NB4 (cell line): ENCODE measurements around the gene TEKTIP1.

Experiments
- DNase-seq: peaks from one replicate; pipeline ENCODE4 v3.0.0; 2010; ENCODE audit warnings: low read depth
- H3K4me3 ChIP-seq: one replicate; pipeline ENCODE4 v1.5.1; 2011; ENCODE audit warnings: mild to moderate bottlenecking, low read depth, low read length, moderate library complexity
- MYC ChIP-seq: IDR thresholded peaks from 2 replicates; pipeline ENCODE4 v1.6.1; 2011; ENCODE audit warnings: low read depth, low read length
- POLR2A ChIP-seq: IDR thresholded peaks from 2 replicates; pipeline ENCODE4 v1.6.1; 2011; ENCODE audit warnings: mild to moderate bottlenecking; ENCODE audit not compliant: insufficient read length; ENCODE audit errors: extremely low read depth
- TF ChIP-seq, protein P1 (sequence below): IDR thresholded peaks from 2 replicates; pipeline ENCODE4 v1.6.1; 2011; ENCODE audit warnings: low read depth, low read length
- TF ChIP-seq, protein P2 (sequence below): IDR thresholded peaks from one replicate; pipeline ENCODE4 v1.5.1; 2012; ENCODE audit warnings: low read depth, low read length

The TEKTIP1 gene

DNA sequence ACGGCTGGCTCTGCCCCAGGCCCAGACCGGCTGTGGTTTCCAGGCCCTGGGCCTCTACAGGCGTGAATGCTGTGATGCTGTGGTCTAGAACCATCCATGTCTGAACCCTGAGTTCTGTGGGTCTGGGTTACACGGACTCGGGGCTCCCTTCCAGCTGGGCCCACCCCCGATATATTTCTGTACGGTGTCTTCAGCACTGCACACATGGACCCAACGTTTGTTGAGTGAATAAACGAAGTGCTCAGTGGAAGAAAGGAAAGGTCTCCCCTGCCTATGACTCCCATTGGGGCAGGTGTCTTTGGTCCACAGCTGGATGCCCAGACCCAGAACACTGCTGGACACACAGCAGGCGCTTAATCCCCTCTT lies 6.7 kb downstream of the TEKTIP1 start:
- no peak for TF ChIP-seq MYC
- TF ChIP-seq POLR2A = peak; percentile 16
- DNase-seq = no peak
- H3K4me3 ChIP-seq = no peak overlapping the region

DNA sequence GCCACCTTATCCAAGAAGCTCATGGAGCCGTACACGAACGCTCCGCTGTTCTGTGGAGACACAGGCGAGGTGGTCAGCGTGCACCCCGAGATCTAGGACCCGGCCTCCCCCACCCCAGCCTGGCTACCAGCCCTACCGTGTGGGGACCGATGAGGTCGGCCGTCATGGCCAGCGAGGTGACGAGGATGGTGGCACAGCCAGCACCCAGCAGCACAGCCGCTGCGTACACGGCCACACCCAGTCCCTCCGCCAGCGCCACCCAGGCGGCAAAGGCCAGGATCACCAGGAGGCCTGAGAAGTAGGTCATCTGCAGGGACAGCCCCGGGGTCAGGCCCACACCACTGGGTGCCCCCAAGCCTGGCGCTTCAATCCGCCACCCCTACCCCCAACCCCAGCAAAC lies 7.1 kb downstream of the TEKTIP1 start:
- TF ChIP-seq, protein P1, sequence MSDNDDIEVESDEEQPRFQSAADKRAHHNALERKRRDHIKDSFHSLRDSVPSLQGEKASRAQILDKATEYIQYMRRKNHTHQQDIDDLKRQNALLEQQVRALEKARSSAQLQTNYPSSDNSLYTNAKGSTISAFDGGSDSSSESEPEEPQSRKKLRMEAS = no peak
- TF ChIP-seq POLR2A = no peak
- TF ChIP-seq, protein P2, sequence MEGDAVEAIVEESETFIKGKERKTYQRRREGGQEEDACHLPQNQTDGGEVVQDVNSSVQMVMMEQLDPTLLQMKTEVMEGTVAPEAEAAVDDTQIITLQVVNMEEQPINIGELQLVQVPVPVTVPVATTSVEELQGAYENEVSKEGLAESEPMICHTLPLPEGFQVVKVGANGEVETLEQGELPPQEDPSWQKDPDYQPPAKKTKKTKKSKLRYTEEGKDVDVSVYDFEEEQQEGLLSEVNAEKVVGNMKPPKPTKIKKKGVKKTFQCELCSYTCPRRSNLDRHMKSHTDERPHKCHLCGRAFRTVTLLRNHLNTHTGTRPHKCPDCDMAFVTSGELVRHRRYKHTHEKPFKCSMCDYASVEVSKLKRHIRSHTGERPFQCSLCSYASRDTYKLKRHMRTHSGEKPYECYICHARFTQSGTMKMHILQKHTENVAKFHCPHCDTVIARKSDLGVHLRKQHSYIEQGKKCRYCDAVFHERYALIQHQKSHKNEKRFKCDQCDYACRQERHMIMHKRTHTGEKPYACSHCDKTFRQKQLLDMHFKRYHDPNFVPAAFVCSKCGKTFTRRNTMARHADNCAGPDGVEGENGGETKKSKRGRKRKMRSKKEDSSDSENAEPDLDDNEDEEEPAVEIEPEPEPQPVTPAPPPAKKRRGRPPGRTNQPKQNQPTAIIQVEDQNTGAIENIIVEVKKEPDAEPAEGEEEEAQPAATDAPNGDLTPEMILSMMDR = no peak
- TF ChIP-seq MYC = no peak
- H3K4me3 ChIP-seq = no peak overlapping the region
- no peak for DNase-seq

DNA sequence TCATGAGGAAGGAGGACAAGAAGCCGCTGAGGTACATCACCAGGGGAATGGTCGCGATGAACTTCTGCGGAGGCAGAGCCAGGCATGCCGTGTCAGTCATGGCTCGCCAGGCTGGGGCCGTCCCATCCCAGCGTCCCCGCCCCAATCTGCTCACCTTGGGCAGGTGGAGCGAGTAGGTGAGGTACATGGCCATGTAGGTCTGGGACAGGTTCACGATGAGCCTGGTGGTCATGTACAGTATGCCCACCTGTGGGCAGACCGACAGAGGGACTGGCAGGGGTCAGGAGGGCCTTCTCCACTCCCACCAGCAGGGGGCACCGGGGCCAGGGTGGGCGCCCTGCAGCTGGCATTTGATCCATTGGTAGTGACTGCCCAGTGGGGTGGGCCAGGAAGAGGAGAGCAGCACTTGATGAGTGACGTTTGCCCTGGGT lies 8.3 kb downstream of the TEKTIP1 start:
- no peak for DNase-seq
- H3K4me3 ChIP-seq = no peak overlapping the region
- no peak for TF ChIP-seq POLR2A
- TF ChIP-seq, protein P1 = no peak
- TF ChIP-seq, protein P2 = peak; percentile 34

DNA sequence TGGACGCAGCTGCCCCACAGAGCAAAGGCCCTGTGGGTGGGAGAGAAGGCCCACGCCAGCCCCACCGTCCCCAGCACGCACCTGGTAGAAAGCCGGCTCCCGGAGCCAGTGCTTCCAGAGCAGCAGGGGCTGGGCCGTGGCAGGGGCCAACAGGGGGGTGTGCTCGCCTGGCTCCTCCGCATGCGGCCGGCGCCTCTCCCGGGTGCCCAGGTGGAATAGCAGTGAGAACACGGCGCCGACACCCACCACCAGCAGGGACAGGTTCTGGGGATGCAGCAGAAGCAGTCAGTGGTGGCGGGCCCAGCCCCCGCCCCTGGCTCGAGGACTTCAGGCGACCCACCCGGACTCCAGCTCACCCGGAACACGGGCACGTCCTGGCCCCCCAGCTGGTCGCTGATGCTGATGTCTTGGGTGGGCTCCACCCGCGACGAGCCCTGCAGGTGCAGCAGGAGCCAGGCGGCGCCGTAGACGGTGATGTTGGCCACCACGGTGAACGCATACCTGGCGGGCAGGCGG lies 8.9 kb downstream of the TEKTIP1 start:
- TF ChIP-seq, protein P2 = no peak
- no peak for TF ChIP-seq MYC
- no peak for TF ChIP-seq POLR2A
- TF ChIP-seq, protein P1 = no peak
- DNase-seq = no peak

DNA sequence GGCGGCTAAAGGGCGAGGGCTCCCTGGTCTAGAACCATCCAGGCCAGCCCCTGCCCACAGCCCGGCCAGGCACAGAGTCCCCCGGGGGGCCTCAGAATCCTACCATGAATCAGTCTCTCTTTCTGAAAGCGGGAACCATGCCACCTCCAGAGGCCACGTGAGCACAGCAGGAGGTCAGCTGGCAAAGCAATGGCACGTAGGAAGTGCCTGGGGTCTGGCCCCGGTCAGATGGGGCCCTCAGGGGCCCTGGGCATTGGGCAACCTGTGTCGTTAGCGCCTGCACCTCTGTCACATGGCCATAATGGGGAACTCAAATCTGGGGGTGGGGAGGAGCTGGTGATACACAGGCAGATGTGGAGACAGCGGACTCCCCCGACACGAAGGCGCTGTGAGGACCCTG lies 9.6 kb downstream of the TEKTIP1 start:
- peak; percentile 73 for DNase-seq
- no peak overlapping the region for H3K4me3 ChIP-seq

More for the DNA sequence above, 8.9 kb downstream of the TEKTIP1 start:
- H3K4me3 ChIP-seq = no peak overlapping the region

DNA sequence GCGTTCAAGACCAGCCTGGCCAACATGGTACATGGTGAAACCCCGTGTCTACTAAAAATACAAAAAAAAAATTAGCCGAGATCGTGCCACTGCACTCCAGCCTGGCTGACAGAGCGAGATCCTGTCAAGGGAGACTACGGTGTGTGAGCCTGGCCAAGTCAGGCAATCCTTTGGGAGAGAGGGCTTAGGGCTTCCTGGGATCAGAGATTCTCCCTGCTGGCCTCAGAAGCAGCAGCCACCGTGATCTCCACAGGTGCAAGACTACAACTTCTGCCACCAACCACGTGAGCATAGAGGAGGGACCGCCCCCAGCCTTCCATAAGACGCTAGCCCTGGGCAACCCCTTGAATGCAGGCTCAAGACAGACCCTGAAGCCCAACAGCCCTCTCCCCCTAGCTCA lies 10.8 kb downstream of the TEKTIP1 start:
- TF ChIP-seq, protein P2 = no peak
- TF ChIP-seq MYC (no peak), POLR2A (no peak)
- TF ChIP-seq, protein P1 = no peak
- H3K4me3 ChIP-seq = no peak overlapping the region
- no peak for DNase-seq

More for the DNA sequence above, 9.6 kb downstream of the TEKTIP1 start:
- TF ChIP-seq POLR2A = no peak
- TF ChIP-seq, protein P2 = no peak
- TF ChIP-seq MYC = peak; percentile 73
- TF ChIP-seq, protein P1 = peak; percentile 80
